Type B pancreatic cell (in vitro differentiated cells): Measurements from ENCODE around the gene TNFRSF11A. TPM values are rescaled to one million over a fixed set of nuclear protein-coding genes. Genes with fewer than 3 reads are reported as not detected.

ENCODE experiments used
- DNase-seq: peaks from one replicate; pipeline ENCODE4 v3.0.0; 2021; ENCODE audit warnings: mixed read lengths; ENCODE audit not compliant: unreplicated experiment; ENCODE audit errors: extremely low spot score
- H3K27ac Mint-ChIP-seq: 2 replicates; pipeline ENCODE4 v1.8.0; 2021; ENCODE audit warnings: mild to moderate bottlenecking, mixed read lengths
- H3K27me3 Mint-ChIP-seq: 2 replicates; pipeline ENCODE4 v1.8.0; 2021; ENCODE audit warnings: mixed read lengths
- H3K36me3 Mint-ChIP-seq: 2 replicates; pipeline ENCODE4 v1.8.0; 2021; ENCODE audit warnings: mixed read lengths
- H3K4me1 Mint-ChIP-seq: one replicate; pipeline ENCODE4 v1.8.0; 2021; ENCODE audit warnings: mixed read lengths; ENCODE audit not compliant: unreplicated experiment
- H3K4me3 Mint-ChIP-seq: 2 replicates; pipeline ENCODE4 v1.8.0; 2021; ENCODE audit warnings: mild to moderate bottlenecking, mixed read lengths
- H3K9me3 Mint-ChIP-seq: 2 replicates; pipeline ENCODE4 v1.8.0; 2021; ENCODE audit warnings: mixed read lengths
- total RNA-seq: library from RNA; stranded (reverse); gene quantifications from 2 replicates; pipeline ENCODE4 v1.2.1, GENCODE V29; 2021; ENCODE audit warnings: low replicate concordance
- TF ChIP-seq, protein P1 (sequence below): fragments of 200-600 bp; sonication (generic); conservative IDR thresholded peaks from 2 replicates; pipeline ENCODE4 v1.5.0; 2021; ENCODE audit warnings: antibody characterized with exemption, mild to moderate bottlenecking

Gene TNFRSF11A
- total RNA-seq, 1 donor from 2014 or later = 3.5 TPM

DNA sequence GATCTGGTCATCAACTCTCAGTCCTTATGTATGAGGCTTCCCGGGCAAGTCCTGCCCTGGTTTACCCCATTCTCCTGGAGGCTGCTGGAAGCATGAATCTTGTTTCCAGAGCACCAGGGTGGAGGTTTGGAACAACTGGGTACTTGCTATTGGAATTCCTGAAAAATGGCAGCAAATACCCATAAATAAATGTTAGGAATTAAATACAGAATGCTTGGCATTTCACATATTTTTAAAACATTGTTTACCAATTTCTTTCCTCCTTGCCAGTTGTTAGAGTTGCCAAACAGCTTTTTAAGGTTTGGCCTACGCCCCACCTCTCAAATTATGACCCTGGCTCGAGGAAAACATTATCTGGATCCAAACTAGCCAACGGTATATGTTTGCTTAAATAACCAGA, 107.1 kb downstream of the TNFRSF11A start:
- Mint-ChIP-seq H3K36me3 (no peaks in the 10 kb centered on the region), H3K4me3 (no peak overlapping the region), H3K27ac (no peak overlapping the region), H3K9me3 (no peaks in the 10 kb centered on the region), H3K27me3 (peaks cover 13% of the 10 kb centered on the region), H3K4me1 (no peaks in the 10 kb centered on the region)
- DNase-seq = no peak
- TF ChIP-seq, protein P1, sequence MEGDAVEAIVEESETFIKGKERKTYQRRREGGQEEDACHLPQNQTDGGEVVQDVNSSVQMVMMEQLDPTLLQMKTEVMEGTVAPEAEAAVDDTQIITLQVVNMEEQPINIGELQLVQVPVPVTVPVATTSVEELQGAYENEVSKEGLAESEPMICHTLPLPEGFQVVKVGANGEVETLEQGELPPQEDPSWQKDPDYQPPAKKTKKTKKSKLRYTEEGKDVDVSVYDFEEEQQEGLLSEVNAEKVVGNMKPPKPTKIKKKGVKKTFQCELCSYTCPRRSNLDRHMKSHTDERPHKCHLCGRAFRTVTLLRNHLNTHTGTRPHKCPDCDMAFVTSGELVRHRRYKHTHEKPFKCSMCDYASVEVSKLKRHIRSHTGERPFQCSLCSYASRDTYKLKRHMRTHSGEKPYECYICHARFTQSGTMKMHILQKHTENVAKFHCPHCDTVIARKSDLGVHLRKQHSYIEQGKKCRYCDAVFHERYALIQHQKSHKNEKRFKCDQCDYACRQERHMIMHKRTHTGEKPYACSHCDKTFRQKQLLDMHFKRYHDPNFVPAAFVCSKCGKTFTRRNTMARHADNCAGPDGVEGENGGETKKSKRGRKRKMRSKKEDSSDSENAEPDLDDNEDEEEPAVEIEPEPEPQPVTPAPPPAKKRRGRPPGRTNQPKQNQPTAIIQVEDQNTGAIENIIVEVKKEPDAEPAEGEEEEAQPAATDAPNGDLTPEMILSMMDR = no peak

DNA sequence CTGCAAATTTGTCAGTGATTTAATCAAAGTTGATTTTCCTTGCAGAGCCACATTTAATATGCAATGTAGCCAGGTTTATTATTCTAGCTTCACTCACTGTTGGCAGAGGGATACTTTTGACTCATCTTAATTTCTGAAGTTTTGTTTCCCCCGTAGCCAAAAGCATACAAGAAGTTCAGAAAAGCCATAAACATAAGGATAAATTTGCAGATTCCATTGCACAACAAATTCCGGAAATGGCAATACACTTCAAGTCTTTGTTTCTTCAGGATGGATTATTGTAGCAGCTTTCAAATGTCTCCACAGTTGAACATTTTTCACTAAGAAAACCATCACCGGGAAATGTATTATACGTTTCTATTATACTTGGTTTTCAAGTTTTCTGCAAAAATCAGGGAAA, 109.7 kb downstream of the TNFRSF11A start:
- peaks cover 5% of the 10 kb centered on the region for H3K4me1 Mint-ChIP-seq
- no peak overlapping the region for H3K4me3 Mint-ChIP-seq
- TF ChIP-seq, protein P1 = no peak
- H3K27ac Mint-ChIP-seq = no peak overlapping the region
- no peaks in the 10 kb centered on the region for H3K36me3 Mint-ChIP-seq
- DNase-seq = no peak
- peaks cover 16% of the 10 kb centered on the region for H3K27me3 Mint-ChIP-seq
- H3K9me3 Mint-ChIP-seq = no peaks in the 10 kb centered on the region

DNA sequence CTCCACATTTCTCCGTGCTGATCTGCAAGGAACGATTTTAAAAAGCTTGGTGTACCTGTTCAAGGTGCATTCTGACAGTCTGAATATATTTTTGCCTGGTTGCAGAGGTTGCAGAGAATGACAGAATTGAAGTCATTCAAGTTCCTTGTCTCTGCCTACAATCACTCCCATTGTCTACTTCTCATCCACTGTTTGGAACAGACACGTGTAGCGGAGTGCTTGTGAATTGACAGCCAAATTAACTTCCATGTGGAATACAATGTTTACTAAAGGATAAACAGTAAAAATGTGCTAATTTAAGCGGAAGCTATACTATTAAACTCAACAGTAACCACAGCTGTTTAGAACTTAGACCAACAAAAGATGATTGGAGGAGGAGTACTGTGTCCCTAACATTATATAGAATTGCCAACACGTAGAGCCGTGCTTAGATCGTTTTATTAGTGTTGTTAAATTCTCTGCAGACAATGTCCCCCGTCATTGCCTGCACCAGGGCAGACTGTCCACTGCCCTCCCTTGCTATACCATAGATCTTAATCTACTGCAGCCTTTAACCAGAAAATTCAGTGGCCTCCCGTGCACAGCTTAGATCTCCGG, 110.4 kb downstream of the TNFRSF11A start:
- H3K4me3 Mint-ChIP-seq = no peak overlapping the region
- DNase-seq = no peak
- H3K36me3 Mint-ChIP-seq = no peaks in the 10 kb centered on the region
- peaks cover 5% of the 10 kb centered on the region for H3K4me1 Mint-ChIP-seq
- H3K27me3 Mint-ChIP-seq = peaks cover 16% of the 10 kb centered on the region
- TF ChIP-seq, protein P1 = no peak
- no peak overlapping the region for H3K27ac Mint-ChIP-seq
- no peaks in the 10 kb centered on the region for H3K9me3 Mint-ChIP-seq

DNA sequence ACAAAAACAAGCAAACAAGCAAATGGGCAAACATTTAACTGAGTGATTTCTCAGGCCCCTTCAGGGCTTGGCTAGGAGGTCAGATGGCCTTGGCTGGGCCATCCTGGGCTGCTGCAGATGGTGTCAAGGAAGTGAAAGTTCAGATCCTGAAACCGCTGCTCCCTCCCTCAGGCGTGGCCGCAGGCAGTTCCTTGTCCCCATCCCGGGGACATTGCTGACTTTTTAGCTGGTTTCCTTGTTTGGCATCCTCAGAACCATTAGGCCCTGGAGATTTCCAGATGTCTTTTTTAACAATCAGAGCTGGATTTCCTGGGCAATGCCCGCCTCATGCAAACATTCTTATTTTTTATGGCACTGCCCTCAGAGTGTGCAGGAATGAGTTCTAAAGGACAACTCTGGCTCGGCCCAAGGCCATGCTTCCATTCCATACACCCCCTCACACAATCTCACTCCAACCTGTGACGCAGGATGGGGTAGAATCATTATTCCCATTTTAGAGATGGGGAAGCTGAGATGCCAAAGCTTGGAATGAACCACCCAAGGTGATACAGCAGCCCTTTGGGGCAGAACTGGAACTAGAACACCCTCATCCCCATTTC, 111.6 kb downstream of the TNFRSF11A start:
- H3K4me3 Mint-ChIP-seq = no peak overlapping the region
- H3K27me3 Mint-ChIP-seq = peaks cover 16% of the 10 kb centered on the region
- H3K9me3 Mint-ChIP-seq = no peaks in the 10 kb centered on the region
- no peaks in the 10 kb centered on the region for H3K36me3 Mint-ChIP-seq
- TF ChIP-seq, protein P1 = no peak
- H3K27ac Mint-ChIP-seq = no peak overlapping the region
- DNase-seq = no peak
- H3K4me1 Mint-ChIP-seq = peaks cover 5% of the 10 kb centered on the region

DNA sequence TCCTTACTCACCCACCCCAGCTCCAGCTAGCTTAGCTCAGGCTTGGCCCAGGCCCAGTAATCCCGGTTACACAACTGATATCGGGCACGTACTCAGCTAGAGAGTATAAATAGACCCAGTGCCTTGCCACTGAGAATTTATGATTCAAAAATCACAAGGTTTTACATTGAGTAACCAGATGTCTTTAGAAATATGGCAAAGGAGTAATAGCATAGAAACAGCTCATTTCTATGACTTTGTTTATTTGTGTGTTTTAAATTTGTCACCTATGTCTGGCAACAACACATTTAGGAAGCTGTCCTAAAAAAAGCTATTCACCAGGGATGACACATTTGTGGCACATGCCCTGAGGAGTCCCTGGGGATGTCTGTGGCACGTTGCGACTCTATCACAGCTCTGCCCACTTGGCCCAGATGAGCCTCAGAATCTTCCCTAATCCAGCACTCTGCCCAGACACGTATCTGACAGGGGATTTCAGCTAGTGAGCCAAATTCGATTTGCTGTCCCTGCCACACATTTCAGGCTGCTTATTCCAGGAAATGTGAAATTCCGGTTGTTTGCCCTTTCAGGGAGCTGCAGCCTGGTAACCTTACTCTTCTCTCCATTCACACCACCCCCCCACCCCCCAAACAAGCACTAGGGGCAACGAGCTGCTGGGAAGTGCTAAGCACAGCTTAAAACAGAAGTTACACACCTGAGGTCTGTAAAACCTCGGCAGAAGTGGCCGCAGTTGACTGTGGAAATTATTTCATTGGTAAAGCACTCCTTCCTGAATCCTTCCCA, 112.3 kb downstream of the TNFRSF11A start:
- TF ChIP-seq, protein P1 = no peak
- Mint-ChIP-seq H3K9me3 (no peaks in the 10 kb centered on the region), H3K36me3 (no peaks in the 10 kb centered on the region), H3K27ac (no peak overlapping the region), H3K4me1 (peaks cover 5% of the 10 kb centered on the region), H3K4me3 (no peak overlapping the region), H3K27me3 (peaks cover 16% of the 10 kb centered on the region)
- DNase-seq = no peak
